PC-3 (cell line): ENCODE results near the gene ATP5IF1. TPM values are rescaled to one million over a fixed set of nuclear protein-coding genes. Genes with fewer than 3 reads are reported as not detected.

Experiments used
- ATAC-seq: fragments of 200-7000 bp; cut with Tn5 transposase; 2 replicates; pipeline ENCODE4 v1.9.1; 2020; ENCODE audit warnings: mild to moderate bottlenecking, moderate library complexity
- BruUV-seq: library from RNA; stranded (reverse); fragments of 400-500 nt; replicated peaks from 2 replicates; lab custom pipeline; 2021; lab: Mats Ljungman, UMichigan
- CTCF ChIA-PET: fragments of 300-600 bp; sonication (Branson Sonifier 250); formaldehyde crosslinking; loops from one replicate; lab custom pipeline; 2022; ENCODE audit warnings: antibody characterized with exemption; lab: Charles Lee
- POLR2A ChIA-PET: fragments of 300-600 bp; sonication (Branson Sonifier 250); formaldehyde crosslinking; loops from one replicate; lab custom pipeline; 2022; ENCODE audit warnings: antibody characterized with exemption; ENCODE audit not compliant: unreplicated experiment; lab: Charles Lee
- DNase-seq: peaks from one replicate; pipeline ENCODE4 v3.0.0-alpha.2; 2015
- H2AFZ ChIP-seq: fragments of 300-600 bp; sonication (generic); 2 replicates; pipeline ENCODE4 v1.6.0; 2016; ENCODE audit warnings: antibody characterized with exemption, low read length
- H3F3A ChIP-seq: fragments of 300-600 bp; sonication (generic); one replicate; pipeline ENCODE4 v1.6.0; 2017; ENCODE audit warnings: antibody characterized with exemption, low read length, control low read depth, mild to moderate bottlenecking; ENCODE audit not compliant: unreplicated experiment
- H3K27ac ChIP-seq: fragments of 300-600 bp; sonication (generic); 2 replicates; pipeline ENCODE4 v1.5.1; 2016; ENCODE audit warnings: mild to moderate bottlenecking, low read length
- H3K27me3 ChIP-seq: fragments of 300-600 bp; sonication (generic); 2 replicates; pipeline ENCODE4 v1.6.1; 2016; ENCODE audit warnings: low read length, mixed read lengths
- H3K36me3 ChIP-seq: fragments of 300-600 bp; sonication (generic); 2 replicates; pipeline ENCODE4 v1.6.1; 2016; ENCODE audit warnings: low read depth, mixed run types, low read length, mixed read lengths
- H3K4me1 ChIP-seq: fragments of 300-600 bp; sonication (generic); 2 replicates; pipeline ENCODE4 v1.5.1; 2016; ENCODE audit warnings: low read length; ENCODE audit not compliant: insufficient read depth
- H3K4me2 ChIP-seq: fragments of 300-600 bp; sonication (generic); 2 replicates; pipeline ENCODE4 v1.6.0; 2016; ENCODE audit warnings: low read length
- H3K4me3 ChIP-seq: fragments of 300-600 bp; sonication (generic); 2 replicates; pipeline ENCODE4 v1.5.1; 2016; ENCODE audit warnings: mild to moderate bottlenecking, low read length, mixed read lengths
- H3K79me2 ChIP-seq: fragments of 300-600 bp; sonication (generic); 2 replicates; pipeline ENCODE4 v1.6.1; 2017; ENCODE audit warnings: low read length, mixed read lengths
- H3K9ac ChIP-seq: fragments of 300-600 bp; sonication (generic); 2 replicates; pipeline ENCODE4 v1.6.0; 2016; ENCODE audit warnings: mild to moderate bottlenecking, low read length
- H3K9me2 ChIP-seq: fragments of 300-600 bp; sonication (generic); replicated peaks from 2 replicates; pipeline ENCODE4 v1.6.1; 2016; ENCODE audit warnings: mixed run types, low read length, mixed read lengths
- H3K9me3 ChIP-seq: fragments of 300-600 bp; sonication (generic); 2 replicates; pipeline ENCODE4 v1.6.1; 2016; ENCODE audit warnings: low read length, mixed read lengths
- H4K20me1 ChIP-seq: fragments of 300-600 bp; sonication (generic); 2 replicates; pipeline ENCODE4 v1.6.1; 2016; ENCODE audit warnings: low read length, mixed read lengths
- CTCF ChIP-seq: fragments of 300-600 bp; sonication (generic); conservative IDR thresholded peaks from 2 replicates; pipeline ENCODE4 v1.5.1; 2017; ENCODE audit warnings: antibody characterized with exemption, low read depth, mild to moderate bottlenecking, low read length
- EZH2 ChIP-seq: fragments of 300-600 bp; sonication (generic); IDR thresholded peaks from one replicate; pipeline ENCODE4 v1.6.1; 2017; ENCODE audit warnings: antibody characterized with exemption, mild to moderate bottlenecking, low read length; ENCODE audit not compliant: unreplicated experiment
- EZH2phosphoT487 ChIP-seq: fragments of 300-600 bp; sonication (generic); IDR thresholded peaks from 2 replicates; pipeline ENCODE4 v1.6.1; 2018; ENCODE audit warnings: mild to moderate bottlenecking, antibody characterized with exemption, low read length, borderline replicate concordance
- intact Hi-C: fragments of 100-400 bp; cut with micrococcal nuclease; formaldehyde crosslinking; loops from 2 replicates; pipeline ENCODE4 v1.9.0; 2023
- total RNA-seq: library from RNA; depleted of rRNA; stranded (reverse); fragments of >200 nt; gene quantifications from 2 replicates; pipeline ENCODE4 v1.2.3, GENCODE V29; 2014

ATP5IF1 gene
- total RNA-seq, 1 experiment from 2014 or later, result 364 TPM

- peak overlapping the region; percentile 76 for H3K4me2 ChIP-seq
- H3K79me2 ChIP-seq, result peaks cover 39% of the 10 kb centered on the region
- H3F3A ChIP-seq, result no peaks in the 10 kb centered on the region
- intact Hi-C loops, result loop anchor here (1.0 kb wide), 1 partner anchor 9 kb away; no protein-coding TSS in a partner anchor
- H3K27me3 ChIP-seq, result no peaks in the 10 kb centered on the region
- H3K27ac ChIP-seq, result peak overlapping the region; percentile 80
- H2AFZ ChIP-seq, result peak overlapping the region; percentile 66
- no peak; the same call in 1 of the 2 replicates for ATAC-seq
- no peak for TF ChIP-seq EZH2phosphoT487
- no peak for TF ChIP-seq CTCF
- TF ChIP-seq EZH2, result no peak
- H4K20me1 ChIP-seq, result peaks cover 8% of the 10 kb centered on the region
- CTCF ChIA-PET, result interaction anchor here (1.0 kb wide), 1 partner anchor 10 kb away, joined by 3 read pairs; no protein-coding TSS in a partner anchor
- no peaks in the 10 kb centered on the region for H3K9me3 ChIP-seq
- DNase-seq, result no peak
- H3K36me3 ChIP-seq, result no peaks in the 10 kb centered on the region
- peaks cover 17% of the 10 kb centered on the region for H3K4me1 ChIP-seq
- 0 out of 2 replicates have a peak overlapping the region, but pooled peaks have one; percentile 27 for H3K4me3 ChIP-seq
- H3K9me2 ChIP-seq, result no peaks in the 10 kb centered on the region
- H3K9ac ChIP-seq, result peak overlapping the region; percentile 42
- POLR2A ChIA-PET, result interaction anchor here (0.8 kb wide), 1 partner anchor 10 kb away, joined by 3 read pairs; no protein-coding TSS in a partner anchor
- BruUV-seq, result TSS peak; percentile 94
These were observed 22.8 kb downstream of the ATP5IF1 start for GRCh38 chr1:28258628-28259251.

- Histone ChIP-seq H3K9ac (peak within 1 kb of the TSS; percentile 72), H3F3A (no peaks in the 10 kb centered on the region), H3K27me3 (no peaks in the 10 kb centered on the region), H3K4me2 (peak within 1 kb of the TSS; percentile 95), H3K4me1 (peaks cover 17% of the 10 kb centered on the region), H3K27ac (peak within 1 kb of the TSS; percentile 80), H3K9me3 (no peaks in the 10 kb centered on the region), H3K4me3 (peak within 1 kb of the TSS; percentile 100), H3K9me2 (no peaks in the 10 kb centered on the region), H2AFZ (peak within 1 kb of the TSS; percentile 81), H3K36me3 (no peaks in the 10 kb centered on the region), H4K20me1 (peaks cover 8% of the 10 kb centered on the region), H3K79me2 (peaks cover 44% of the 10 kb centered on the region)
- ATAC-seq (peak; percentile 87), DNase-seq (peak; percentile 99)
- intact Hi-C loops, result loop anchor here (1.0 kb wide), 1 partner anchor 10 kb away; no protein-coding TSS in a partner anchor
- BruUV-seq, result no TSS peak
- CTCF ChIA-PET, result no interaction called here
- POLR2A ChIA-PET, result interaction anchor here (0.8 to 0.9 kb wide), 2 partner anchors 10 kb away, joined by 3 to 6 read pairs; no protein-coding TSS in a partner anchor
- TF ChIP-seq EZH2phosphoT487 (no peak), EZH2 (no peak), CTCF (no peak)
These were observed 23.5 kb downstream of the ATP5IF1 start, which contains the start of gene SESN2 for GRCh38 chr1:28259252-28259933. SESN2 (plus strand) TSS chr1:28259518; CDS start chr1:28259848, 330 bp downstream.
